GM18907 (cell line): Measurements from ENCODE around the gene FOXI3.
"Not testable (repeated sequence)": the region's sequence is repeated elsewhere in the genome, so short reads cannot be mapped to it uniquely, and the experiment has no call there.

Experiments
- ATAC-seq: cut with Tn5 transposase; IDR thresholded peaks from one replicate; pipeline ENCODE4 v1.9.1; 2021; ENCODE audit warnings: mild to moderate bottlenecking, moderate library complexity; ENCODE audit not compliant: unreplicated experiment

FOXI3 gene

DNA sequence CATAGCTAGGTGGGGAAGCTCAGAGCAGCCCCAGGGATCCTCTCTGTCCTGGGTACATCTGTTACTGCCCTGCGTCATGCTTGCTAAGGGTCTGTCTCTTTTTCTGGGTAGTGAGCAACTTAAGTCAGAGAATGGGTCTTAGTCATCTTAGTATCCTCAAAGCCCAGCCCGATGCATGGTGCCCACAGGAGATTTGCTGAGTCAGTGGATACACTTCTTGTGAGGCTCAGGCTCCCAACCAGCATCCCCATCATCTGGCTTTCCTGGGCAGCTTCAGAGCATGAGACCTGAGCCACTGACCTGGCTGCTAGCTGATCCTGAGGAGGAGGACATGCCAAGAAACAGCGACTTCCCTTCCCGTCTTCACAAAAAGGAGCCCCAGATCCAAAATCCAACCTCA, 10.0 kb downstream of the FOXI3 start:
- ATAC-seq, result no peak

DNA sequence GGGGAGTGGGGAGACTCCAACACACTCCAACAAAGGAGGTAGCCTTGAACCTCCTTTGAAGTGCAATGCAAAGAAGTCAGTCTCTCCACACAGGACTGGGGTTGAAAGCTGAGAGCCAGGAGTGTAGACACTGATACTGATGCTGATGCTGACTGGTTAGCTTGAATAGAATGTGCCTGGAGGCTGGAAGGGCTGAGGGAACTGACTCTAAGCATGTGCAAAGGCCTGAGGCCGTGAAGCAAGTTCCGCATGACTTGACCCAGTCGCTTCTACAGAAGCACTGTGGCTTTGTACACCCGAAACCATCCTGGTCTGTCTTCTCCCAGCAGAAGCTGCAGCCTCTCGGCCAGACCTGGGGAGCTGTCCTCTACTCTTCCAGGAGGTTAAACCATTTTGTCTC, 10.4 kb downstream of the FOXI3 start:
- ATAC-seq, result no peak

DNA sequence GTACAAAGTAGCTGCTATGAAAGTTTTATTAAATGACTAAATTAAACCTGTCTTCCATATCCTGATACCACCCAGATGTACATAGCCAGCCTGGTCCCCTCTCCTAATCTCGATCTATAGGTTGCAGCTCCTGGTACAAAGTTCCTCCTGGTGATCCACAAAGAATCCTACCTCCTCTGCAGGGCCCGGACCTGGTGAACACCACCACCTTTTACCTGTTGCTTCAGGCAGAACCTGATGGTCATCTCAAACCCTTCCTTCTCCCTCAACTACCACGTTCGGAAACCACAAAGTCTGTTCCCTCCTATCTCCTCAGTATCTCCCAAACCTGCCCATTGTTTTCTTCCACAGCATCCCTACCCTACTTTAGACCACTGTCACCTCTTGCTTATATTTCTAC, 15.5 kb downstream of the FOXI3 start:
- ATAC-seq, result no peak

GRCh38 chr2:88429929-88430328, 22.6 kb downstream of the FOXI3 start:
- ATAC-seq, result no peak

DNA sequence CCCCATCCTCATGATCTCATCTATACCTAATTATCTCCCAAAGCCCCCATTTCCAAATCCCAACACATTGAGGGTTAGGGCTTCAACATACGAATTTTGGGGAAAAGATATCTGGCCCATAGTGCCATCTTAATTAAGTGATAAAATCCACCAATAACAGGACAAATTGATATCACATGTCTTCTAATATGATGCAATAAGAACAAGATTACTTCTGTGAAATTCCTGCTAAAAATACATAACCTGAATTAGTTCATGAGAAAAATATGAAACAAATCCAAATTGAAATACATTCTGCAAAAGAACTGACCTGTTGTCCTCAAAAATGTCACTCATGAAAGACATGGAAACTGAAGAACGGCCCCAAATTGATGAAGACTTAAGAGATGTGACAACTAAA, 28.8 kb downstream of the FOXI3 start:
- no peak for ATAC-seq

- ATAC-seq, result not testable (repeated sequence)
Observed at GRCh38 chr2:88419051-88419450, 33.4 kb downstream of the FOXI3 start.

GRCh38 chr2:88416016-88416663, 36.4 kb downstream of the FOXI3 start:
- no peak for ATAC-seq

GRCh38 chr2:88408870-88409269, 43.6 kb downstream of the FOXI3 start:
- ATAC-seq, result not testable (repeated sequence)

DNA sequence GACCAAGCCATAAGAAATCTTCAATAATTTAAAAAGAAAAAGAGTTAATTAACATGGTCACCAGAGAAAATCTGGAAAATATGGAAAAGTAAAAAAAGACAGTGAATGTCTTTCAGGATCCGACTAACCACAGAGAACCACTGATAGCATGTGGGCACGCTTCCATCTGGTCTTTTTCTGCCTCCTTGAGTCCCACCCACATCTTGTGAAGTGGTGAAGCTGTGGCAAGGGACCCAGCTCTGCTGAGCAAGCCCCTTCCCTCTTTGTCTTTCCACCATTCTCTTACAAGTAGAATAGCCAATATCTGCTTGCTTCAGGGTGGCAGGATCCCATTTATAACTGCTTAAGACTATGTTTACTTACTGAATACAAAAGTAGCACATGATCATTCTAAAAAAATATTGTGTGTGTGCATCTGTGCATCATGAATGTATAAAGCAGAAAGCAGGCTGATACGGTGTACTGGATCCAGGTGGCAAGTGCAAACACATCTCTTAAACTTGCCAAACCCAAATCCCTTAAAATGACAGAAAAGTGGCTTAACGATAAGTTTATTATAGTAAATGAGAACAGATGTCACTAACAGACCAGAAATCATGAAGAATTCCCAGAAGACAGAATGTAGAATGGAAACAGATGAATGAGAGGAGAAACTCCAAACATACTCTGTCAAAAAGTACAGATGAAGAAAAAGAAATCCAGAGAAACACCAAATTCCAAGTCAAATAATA, 52.3 kb downstream of the FOXI3 start:
- no peak for ATAC-seq

DNA sequence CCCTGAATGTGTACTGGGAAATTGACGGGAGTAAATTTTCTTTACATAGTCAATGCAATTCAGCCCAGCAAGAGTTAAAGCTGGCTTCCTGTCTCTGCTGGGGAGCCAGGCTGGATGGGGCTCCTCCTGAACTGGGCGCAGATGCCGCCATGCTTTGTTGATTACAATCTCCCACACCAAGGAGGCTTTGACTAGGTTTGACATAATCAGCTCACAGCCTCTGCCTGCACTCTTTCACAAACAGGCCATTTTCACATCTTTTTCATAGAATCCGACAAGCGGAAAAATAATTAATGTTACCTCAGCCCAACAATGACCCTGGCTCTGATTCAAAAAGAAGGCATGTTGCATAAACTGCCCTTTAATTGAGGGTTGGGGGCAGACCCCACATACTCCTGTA, 54.3 kb downstream of the FOXI3 start:
- ATAC-seq, result no peak
